ENCODE measurements around the gene MPP3.

The MPP3 gene

DNA sequence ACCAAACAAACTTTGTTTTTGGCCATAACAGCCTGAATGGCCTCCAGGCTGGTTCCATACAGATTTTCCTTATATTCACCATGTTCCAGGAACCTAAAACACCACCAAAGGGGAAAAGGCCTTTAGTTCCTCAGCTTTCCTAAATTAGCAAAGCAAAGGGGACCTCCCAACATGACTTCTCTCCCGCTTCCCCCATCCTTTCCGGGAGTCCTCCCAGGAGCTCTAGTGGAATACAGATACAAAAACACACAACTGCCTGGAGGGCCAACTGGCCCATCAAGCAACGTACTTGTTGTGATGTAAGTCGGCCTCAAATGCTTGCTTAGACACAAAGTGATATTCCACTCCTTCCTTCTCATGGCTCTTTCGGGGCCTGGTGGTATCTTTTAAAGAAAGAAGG lies 22.1 kb downstream of the MPP3 start:
- TF ChIP-seq, protein P1, sequence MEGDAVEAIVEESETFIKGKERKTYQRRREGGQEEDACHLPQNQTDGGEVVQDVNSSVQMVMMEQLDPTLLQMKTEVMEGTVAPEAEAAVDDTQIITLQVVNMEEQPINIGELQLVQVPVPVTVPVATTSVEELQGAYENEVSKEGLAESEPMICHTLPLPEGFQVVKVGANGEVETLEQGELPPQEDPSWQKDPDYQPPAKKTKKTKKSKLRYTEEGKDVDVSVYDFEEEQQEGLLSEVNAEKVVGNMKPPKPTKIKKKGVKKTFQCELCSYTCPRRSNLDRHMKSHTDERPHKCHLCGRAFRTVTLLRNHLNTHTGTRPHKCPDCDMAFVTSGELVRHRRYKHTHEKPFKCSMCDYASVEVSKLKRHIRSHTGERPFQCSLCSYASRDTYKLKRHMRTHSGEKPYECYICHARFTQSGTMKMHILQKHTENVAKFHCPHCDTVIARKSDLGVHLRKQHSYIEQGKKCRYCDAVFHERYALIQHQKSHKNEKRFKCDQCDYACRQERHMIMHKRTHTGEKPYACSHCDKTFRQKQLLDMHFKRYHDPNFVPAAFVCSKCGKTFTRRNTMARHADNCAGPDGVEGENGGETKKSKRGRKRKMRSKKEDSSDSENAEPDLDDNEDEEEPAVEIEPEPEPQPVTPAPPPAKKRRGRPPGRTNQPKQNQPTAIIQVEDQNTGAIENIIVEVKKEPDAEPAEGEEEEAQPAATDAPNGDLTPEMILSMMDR (IDR thresholded peaks at IDR 0.05; ENCODE audit: extremely low read depth, missing control alignments), result no peak

GRCh38 chr17:43810226-43810715 lies 22.7 kb downstream of the MPP3 start:
- DNase-seq (ENCODE audit: low spot score), result no peak
- TF ChIP-seq, protein P1 (IDR thresholded peaks at IDR 0.05; ENCODE audit: extremely low read depth, missing control alignments), result no peak

More for the DNA sequence above, 22.1 kb downstream of the MPP3 start:
- DNase-seq (ENCODE audit: low spot score), result no peak

- DNase-seq (ENCODE audit: low spot score), result no peak
- TF ChIP-seq, protein P1 (IDR thresholded peaks at IDR 0.05; ENCODE audit: extremely low read depth, missing control alignments), result no peak
These were observed 23.8 kb downstream of the MPP3 start for GRCh38 chr17:43809121-43809520.

GRCh38 chr17:43808076-43808475 lies 24.9 kb downstream of the MPP3 start:
- DNase-seq (ENCODE audit: low spot score), result no peak
- TF ChIP-seq, protein P1 (IDR thresholded peaks at IDR 0.05; ENCODE audit: extremely low read depth, missing control alignments), result no peak

DNA sequence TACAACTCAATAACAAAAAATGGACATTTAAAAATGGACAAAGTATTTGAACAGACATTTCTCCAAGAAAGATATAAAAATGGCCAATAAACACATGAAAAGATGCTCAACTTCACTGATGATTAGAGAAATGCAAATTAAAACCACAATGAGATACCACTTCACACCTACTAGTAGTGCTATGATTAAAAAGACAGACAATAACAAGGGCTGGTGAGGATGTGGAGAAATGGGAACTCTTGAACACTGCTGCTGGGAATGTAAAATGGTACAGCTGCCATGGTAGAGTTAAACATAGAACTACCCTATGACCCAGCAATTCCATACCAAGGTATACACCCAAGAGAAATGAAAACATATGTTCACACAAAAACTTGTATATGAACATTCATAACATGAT lies 27.8 kb downstream of the MPP3 start:
- no peak for DNase-seq (ENCODE audit: low spot score)
- TF ChIP-seq, protein P1 (IDR thresholded peaks at IDR 0.05; ENCODE audit: extremely low read depth, missing control alignments), result no peak

- DNase-seq (ENCODE audit: low spot score), result no peak
- TF ChIP-seq, protein P1 (IDR thresholded peaks at IDR 0.05; ENCODE audit: extremely low read depth, missing control alignments), result no peak
These were observed 29.2 kb downstream of the MPP3 start for GRCh38 chr17:43803758-43804157.

- no peak for DNase-seq (ENCODE audit: low spot score)
- TF ChIP-seq, protein P1 (IDR thresholded peaks at IDR 0.05; ENCODE audit: extremely low read depth, missing control alignments), result no peak
These were observed 31.1 kb downstream of the MPP3 start for GRCh38 chr17:43801844-43802243.
